ENCODE measurements around the gene FAR2.

FAR2 gene

GRCh38 chr12:29264424-29264823 lies 115.3 kb downstream of the FAR2 start:
- H3K4me3 ChIP-seq (ENCODE audit: low read depth, low read length): no peak overlapping the region
- TF ChIP-seq, protein P1, sequence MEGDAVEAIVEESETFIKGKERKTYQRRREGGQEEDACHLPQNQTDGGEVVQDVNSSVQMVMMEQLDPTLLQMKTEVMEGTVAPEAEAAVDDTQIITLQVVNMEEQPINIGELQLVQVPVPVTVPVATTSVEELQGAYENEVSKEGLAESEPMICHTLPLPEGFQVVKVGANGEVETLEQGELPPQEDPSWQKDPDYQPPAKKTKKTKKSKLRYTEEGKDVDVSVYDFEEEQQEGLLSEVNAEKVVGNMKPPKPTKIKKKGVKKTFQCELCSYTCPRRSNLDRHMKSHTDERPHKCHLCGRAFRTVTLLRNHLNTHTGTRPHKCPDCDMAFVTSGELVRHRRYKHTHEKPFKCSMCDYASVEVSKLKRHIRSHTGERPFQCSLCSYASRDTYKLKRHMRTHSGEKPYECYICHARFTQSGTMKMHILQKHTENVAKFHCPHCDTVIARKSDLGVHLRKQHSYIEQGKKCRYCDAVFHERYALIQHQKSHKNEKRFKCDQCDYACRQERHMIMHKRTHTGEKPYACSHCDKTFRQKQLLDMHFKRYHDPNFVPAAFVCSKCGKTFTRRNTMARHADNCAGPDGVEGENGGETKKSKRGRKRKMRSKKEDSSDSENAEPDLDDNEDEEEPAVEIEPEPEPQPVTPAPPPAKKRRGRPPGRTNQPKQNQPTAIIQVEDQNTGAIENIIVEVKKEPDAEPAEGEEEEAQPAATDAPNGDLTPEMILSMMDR (IDR thresholded peaks at IDR 0.05; ENCODE audit: low read depth, low read length): no peak

DNA sequence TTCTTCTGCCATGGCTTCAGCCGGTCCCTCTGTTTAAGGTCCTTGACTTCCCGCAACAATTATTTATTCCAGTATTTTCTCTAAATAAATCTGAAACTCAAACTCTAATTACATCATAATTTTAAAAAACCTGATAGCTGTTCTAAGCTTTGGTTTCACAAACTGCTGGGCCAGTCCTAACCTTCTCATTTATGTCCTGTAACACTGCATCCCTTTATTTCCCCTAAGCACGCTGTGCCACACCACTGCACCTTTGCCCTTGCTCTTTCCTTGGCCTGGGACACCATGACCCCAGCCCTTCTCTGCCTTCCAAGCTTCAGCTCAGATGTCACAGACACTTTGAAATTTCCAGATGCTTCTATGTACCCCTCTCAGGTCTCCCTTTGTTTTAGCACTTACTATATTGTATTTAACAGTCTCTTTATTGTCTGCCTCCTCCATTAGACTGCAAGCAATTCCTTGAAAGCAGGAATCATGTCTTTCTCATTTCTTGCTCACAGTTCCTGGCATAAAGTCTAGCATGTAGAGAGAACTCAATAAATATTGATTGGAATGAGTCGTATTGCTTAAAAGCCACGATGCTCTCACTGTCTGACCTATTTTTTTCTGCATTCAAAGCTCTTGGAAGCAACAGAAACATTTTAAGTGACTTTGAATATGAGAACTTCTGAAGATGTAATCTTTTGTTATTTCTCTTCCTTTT lies 120.8 kb downstream of the FAR2 start:
- TF ChIP-seq, protein P1 (IDR thresholded peaks at IDR 0.05; ENCODE audit: low read depth, low read length): no peak
- no peak overlapping the region for H3K4me3 ChIP-seq (ENCODE audit: low read depth, low read length)

DNA sequence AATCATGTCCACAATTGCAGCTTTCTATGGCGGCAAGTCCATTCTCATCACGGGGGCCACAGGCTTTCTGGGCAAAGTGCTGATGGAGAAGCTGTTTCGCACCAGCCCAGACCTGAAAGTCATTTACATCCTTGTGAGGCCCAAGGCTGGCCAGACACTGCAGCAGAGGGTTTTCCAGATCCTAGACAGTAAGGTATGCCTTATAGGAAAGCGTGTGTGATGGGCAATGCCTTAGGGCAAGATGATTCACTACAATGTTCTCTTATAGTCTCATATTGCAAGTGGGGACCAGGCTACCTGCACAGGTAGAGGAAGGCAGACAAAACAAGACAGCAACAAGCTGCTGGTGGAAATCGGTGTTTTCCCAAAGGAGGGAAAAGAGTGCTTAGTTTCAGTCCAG lies 121.4 kb downstream of the FAR2 start:
- TF ChIP-seq, protein P1 (IDR thresholded peaks at IDR 0.05; ENCODE audit: low read depth, low read length): no peak
- no peak overlapping the region for H3K4me3 ChIP-seq (ENCODE audit: low read depth, low read length)

DNA sequence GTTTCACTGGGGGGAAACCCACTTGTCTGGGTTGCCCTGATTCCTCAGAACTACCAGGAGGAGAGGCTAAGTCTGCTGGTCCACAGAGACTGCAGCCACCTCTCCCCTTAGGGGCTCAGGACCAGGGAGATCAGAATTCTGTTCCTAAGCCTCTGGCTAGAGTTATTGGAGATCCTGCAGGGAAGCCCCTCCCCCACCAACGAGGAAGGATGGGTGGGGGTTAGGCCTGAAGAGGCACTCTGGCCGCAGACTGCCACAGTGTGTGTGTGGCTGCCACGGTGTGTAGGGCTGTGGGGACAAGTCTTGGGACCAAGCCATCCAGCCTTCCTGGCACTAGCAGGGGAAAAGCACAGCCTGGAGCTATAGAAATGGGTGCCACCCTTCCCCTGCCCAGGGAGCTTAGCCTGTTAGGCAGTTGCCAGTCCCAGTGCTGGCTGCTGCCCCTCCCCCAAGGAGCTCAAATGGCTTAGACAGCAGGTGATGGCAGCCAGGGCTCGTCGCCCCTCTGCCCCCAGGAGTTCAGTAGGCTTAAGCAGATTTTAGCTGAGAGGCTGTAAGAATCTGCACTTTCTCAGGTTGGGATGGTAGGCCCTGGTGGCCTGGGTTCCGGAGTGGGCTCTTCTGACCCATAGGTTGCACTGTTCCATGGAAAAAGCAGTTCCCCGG lies 124.2 kb downstream of the FAR2 start:
- TF ChIP-seq, protein P1 (IDR thresholded peaks at IDR 0.05; ENCODE audit: low read depth, low read length): no peak
- H3K4me3 ChIP-seq (ENCODE audit: low read depth, low read length): no peak overlapping the region

GRCh38 chr12:29275834-29276233 lies 126.8 kb downstream of the FAR2 start:
- H3K4me3 ChIP-seq (ENCODE audit: low read depth, low read length): no peak overlapping the region
- TF ChIP-seq, protein P1 (IDR thresholded peaks at IDR 0.05; ENCODE audit: low read depth, low read length): no peak

GRCh38 chr12:29277231-29277630 lies 128.2 kb downstream of the FAR2 start:
- TF ChIP-seq, protein P1 (IDR thresholded peaks at IDR 0.05; ENCODE audit: low read depth, low read length): no peak
- H3K4me3 ChIP-seq (ENCODE audit: low read depth, low read length): no peak overlapping the region

DNA sequence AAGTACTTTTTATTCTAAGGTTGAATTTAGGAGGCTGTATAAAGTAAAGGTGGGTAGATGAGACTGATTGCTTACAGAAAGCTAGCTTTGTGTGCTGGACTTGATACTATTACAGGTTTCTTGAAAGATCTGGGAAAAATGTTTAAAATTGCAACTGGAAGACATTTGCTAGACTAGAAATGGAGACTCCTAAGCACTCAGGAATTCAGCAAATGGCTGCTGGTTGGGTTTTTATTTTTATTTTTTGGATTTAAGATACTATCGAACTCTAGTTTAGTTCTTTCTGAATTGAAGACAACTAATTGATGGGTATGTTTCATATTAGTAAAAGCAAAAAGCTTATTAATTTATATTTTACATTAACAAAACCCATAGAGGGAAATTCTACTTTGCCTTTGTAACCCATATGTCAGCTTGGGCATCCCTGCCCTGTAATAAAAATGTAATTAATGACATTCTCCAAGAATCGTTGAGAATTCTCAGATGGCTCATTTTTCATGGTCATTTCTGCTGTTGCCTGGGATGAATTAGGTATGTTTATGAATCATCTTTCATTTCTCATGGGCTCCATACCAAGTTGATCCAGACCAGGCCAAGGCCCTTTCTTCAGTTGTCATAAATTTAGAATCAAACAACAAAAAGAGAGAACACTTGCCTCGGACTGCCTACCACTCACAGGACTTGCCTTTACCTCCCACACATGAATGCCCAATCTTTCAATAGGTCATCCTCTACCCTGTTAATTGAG lies 129.8 kb downstream of the FAR2 start:
- no peak overlapping the region for H3K4me3 ChIP-seq (ENCODE audit: low read depth, low read length)
- TF ChIP-seq, protein P1 (IDR thresholded peaks at IDR 0.05; ENCODE audit: low read depth, low read length): no peak

Measured in WI38 (cell line).